ENCODE measurements around the gene PRKCQ. TPM values are rescaled to one million over a fixed set of nuclear protein-coding genes. Genes with fewer than 3 reads are reported as not detected.

Gene PRKCQ
- total RNA-seq, 1 donor = under 0.01 TPM

- DNase-seq (ENCODE audit: low read depth) = no peak
These were observed 67.9 kb downstream of the PRKCQ start for GRCh38 chr10:6512182-6512581.

GRCh38 chr10:6511347-6511746, 68.7 kb downstream of the PRKCQ start:
- TF ChIP-seq CTCF (IDR thresholded peaks at IDR 0.05; ENCODE audit: insufficient read depth, low read depth, low read length) = no peak
- no peak for DNase-seq (ENCODE audit: low read depth)
- no peak overlapping the region for H3K4me3 ChIP-seq (ENCODE audit: low read depth, low read length)

More at GRCh38 chr10:6512182-6512581, 67.9 kb downstream of the PRKCQ start:
- no peak for TF ChIP-seq CTCF (IDR thresholded peaks at IDR 0.05; ENCODE audit: insufficient read depth, low read depth, low read length)
- H3K4me3 ChIP-seq (ENCODE audit: low read depth, low read length) = no peak overlapping the region

GRCh38 chr10:6507311-6507710, 72.8 kb downstream of the PRKCQ start:
- DNase-seq (ENCODE audit: low read depth) = no peak
- no peak overlapping the region for H3K4me3 ChIP-seq (ENCODE audit: low read depth, low read length)
- no peak for TF ChIP-seq CTCF (IDR thresholded peaks at IDR 0.05; ENCODE audit: insufficient read depth, low read depth, low read length)

- H3K4me3 ChIP-seq (ENCODE audit: low read depth, low read length) = no peak overlapping the region
- DNase-seq (ENCODE audit: low read depth) = no peak
- TF ChIP-seq CTCF (IDR thresholded peaks at IDR 0.05; ENCODE audit: insufficient read depth, low read depth, low read length) = no peak
These were observed 74.8 kb downstream of the PRKCQ start for GRCh38 chr10:6505300-6505699.

- no peak for TF ChIP-seq CTCF (IDR thresholded peaks at IDR 0.05; ENCODE audit: insufficient read depth, low read depth, low read length)
- H3K4me3 ChIP-seq (ENCODE audit: low read depth, low read length) = no peak overlapping the region
- DNase-seq (ENCODE audit: low read depth) = no peak
These were observed 75.8 kb downstream of the PRKCQ start for GRCh38 chr10:6504296-6504695.

GRCh38 chr10:6503171-6503570, 76.9 kb downstream of the PRKCQ start:
- no peak for DNase-seq (ENCODE audit: low read depth)
- no peak overlapping the region for H3K4me3 ChIP-seq (ENCODE audit: low read depth, low read length)
- no peak for TF ChIP-seq CTCF (IDR thresholded peaks at IDR 0.05; ENCODE audit: insufficient read depth, low read depth, low read length)

- no peak overlapping the region for H3K4me3 ChIP-seq (ENCODE audit: low read depth, low read length)
- DNase-seq (ENCODE audit: low read depth) = no peak
- no peak for TF ChIP-seq CTCF (IDR thresholded peaks at IDR 0.05; ENCODE audit: insufficient read depth, low read depth, low read length)
These were observed 78.1 kb downstream of the PRKCQ start for GRCh38 chr10:6501931-6502330.
